HepG2 (cell line): ENCODE data around the gene ABCD1. TPM values are rescaled to one million over a fixed set of nuclear protein-coding genes. Genes with fewer than 3 reads are reported as not detected.
A peak's percentile ranks its signal among the peaks of the same experiment; 100 is the strongest.

Experiments
- ATF6 ChIP-seq: sonication (generic); formaldehyde crosslinking; conservative IDR thresholded peaks from 2 replicates; pipeline ENCODE4 v1.4.0; 2020; ENCODE audit warnings: missing genetic modification reagents
- ATM ChIP-seq: fragments of 450-650 bp; IDR thresholded peaks from 2 replicates; pipeline ENCODE4 v1.7.1; 2017; ENCODE audit warnings: mild to moderate bottlenecking, borderline replicate concordance
- CENPX ChIP-seq: sonication (generic); formaldehyde crosslinking; IDR thresholded peaks from 2 replicates; pipeline ENCODE4 v1.9.0; 2021; ENCODE audit warnings: mild to moderate bottlenecking, missing genetic modification reagents, moderate library complexity
- FOXP1 ChIP-seq, 2 experiments: fragments of 450-650 bp in 1 of 2; IDR thresholded peaks; 2 replicates each; pipeline ENCODE4 v1.6.1; 2017 to 2018; ENCODE audit warnings: antibody characterized with exemption in 1 of 2
- IKZF5 ChIP-seq: IDR thresholded peaks from 2 replicates; pipeline ENCODE4 v1.6.1; 2018; ENCODE audit warnings: missing genetic modification reagents, mild to moderate bottlenecking, missing compliant biosample characterization
- KDM4B ChIP-seq: sonication (generic); formaldehyde crosslinking; IDR thresholded peaks from 2 replicates; pipeline ENCODE4 v1.4.0; 2020; ENCODE audit warnings: missing genetic modification reagents
- MAZ ChIP-seq, 2 experiments: sonication (generic) in 1 of 2; formaldehyde crosslinking in 1 of 2; IDR thresholded peaks; 2 replicates each; pipeline versions ENCODE4 v1.5.0 to v1.6.1; 2012 to 2020; ENCODE audit warnings: low read depth in 2 of 2, mild to moderate bottlenecking in 2 of 2, borderline replicate concordance in 1 of 2, improper control_type of control experiment in 1 of 2, low read length in 1 of 2, missing genetic modification reagents in 1 of 2, moderate library complexity in 1 of 2
- MLXIP ChIP-seq: sonication (generic); formaldehyde crosslinking; IDR thresholded peaks from 2 replicates; pipeline ENCODE4 v1.9.0; 2021; ENCODE audit warnings: missing genetic modification reagents, borderline replicate concordance
- MNT ChIP-seq: fragments of 450-650 bp; IDR thresholded peaks from 2 replicates; pipeline ENCODE4 v1.6.1; 2016
- NAIF1 ChIP-seq: sonication (generic); formaldehyde crosslinking; IDR thresholded peaks from 2 replicates; pipeline ENCODE4 v1.5.0; 2020; ENCODE audit warnings: mild to moderate bottlenecking, missing genetic modification reagents, borderline replicate concordance
- ZNF234 ChIP-seq: sonication (generic); formaldehyde crosslinking; conservative IDR thresholded peaks from 2 replicates; pipeline ENCODE4 v1.5.1; 2020; ENCODE audit warnings: mild to moderate bottlenecking, missing genetic modification reagents
- ZNF530 ChIP-seq: sonication (generic); formaldehyde crosslinking; IDR thresholded peaks from 2 replicates; pipeline ENCODE4 v1.5.0; 2020; ENCODE audit warnings: low read depth, mild to moderate bottlenecking, missing genetic modification reagents
- ZNF598 ChIP-seq: sonication (generic); formaldehyde crosslinking; IDR thresholded peaks from 2 replicates; pipeline ENCODE4 v1.5.1; 2020; ENCODE audit warnings: mild to moderate bottlenecking, missing genetic modification reagents, borderline replicate concordance
- ZNF75D ChIP-seq: sonication (generic); formaldehyde crosslinking; IDR thresholded peaks from 2 replicates; pipeline ENCODE4 v1.8.1; 2023; ENCODE audit warnings: missing genetic modification reagents, mild to moderate bottlenecking, borderline replicate concordance
- polyA plus RNA-seq, 8 experiments: library from polyadenylated mRNA; depleted of rRNA in 3 of 8; stranded (reverse) in 7 of 8; unstranded in 1 of 8; fragments of >200 nt; fragmentation: Illumina TruSeq in 4 of 8; extraction: Trizol in 4 of 8; gene quantifications; 2 replicates each; pipeline versions ENCODE4 v1.2.1 to v1.2.3, GENCODE V29; 2011 to 2016; ENCODE audit warnings: low read depth in 4 of 8, missing spikeins in 1 of 8, mixed read lengths in 1 of 8; ENCODE audit not compliant: insufficient read depth in 1 of 8
- total RNA-seq, 5 experiments: library from RNA; depleted of rRNA; stranded (reverse); fragments of >200 nt; fragmentation: Illumina TruSeq; extraction: Trizol; gene quantifications; 2 replicates each; pipeline ENCODE4 v1.2.3, GENCODE V29; 2016; ENCODE audit warnings: low read depth in 1 of 5
- TF ChIP-seq, protein P1 (sequence below): IDR thresholded peaks from 2 replicates; pipeline ENCODE4 v1.6.1; 2016; ENCODE audit warnings: mild to moderate bottlenecking, missing biosample characterization, missing genetic modification reagents
- TF ChIP-seq, protein P2 (sequence below): IDR thresholded peaks from 2 replicates; pipeline ENCODE4 v1.6.1; 2016; ENCODE audit warnings: low read depth, control low read depth
- TF ChIP-seq, protein P3 (sequence below): sonication (generic); formaldehyde crosslinking; IDR thresholded peaks from 2 replicates; pipeline ENCODE4 v1.8.0; 2022; ENCODE audit warnings: mild to moderate bottlenecking, missing genetic modification reagents, borderline replicate concordance

ABCD1 gene
- total and polyA plus RNA-seq, 2 of the 13 experiments (the other 11 are each of a cell fraction or from before 2014, with no cell fraction given), result 11.4 to 15.9 TPM

DNA sequence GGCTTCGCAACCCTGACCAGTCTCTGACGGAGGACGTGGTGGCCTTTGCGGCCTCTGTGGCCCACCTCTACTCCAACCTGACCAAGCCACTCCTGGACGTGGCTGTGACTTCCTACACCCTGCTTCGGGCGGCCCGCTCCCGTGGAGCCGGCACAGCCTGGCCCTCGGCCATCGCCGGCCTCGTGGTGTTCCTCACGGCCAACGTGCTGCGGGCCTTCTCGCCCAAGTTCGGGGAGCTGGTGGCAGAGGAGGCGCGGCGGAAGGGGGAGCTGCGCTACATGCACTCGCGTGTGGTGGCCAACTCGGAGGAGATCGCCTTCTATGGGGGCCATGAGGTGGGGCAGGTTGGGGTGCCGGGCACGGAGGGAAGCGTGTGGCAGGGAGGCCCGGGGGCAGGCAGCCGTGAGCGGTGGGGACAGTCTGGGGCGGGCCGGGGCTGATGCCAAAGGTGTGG, 1.2 kb downstream of the ABCD1 start (continued):
- TF ChIP-seq, protein P1, sequence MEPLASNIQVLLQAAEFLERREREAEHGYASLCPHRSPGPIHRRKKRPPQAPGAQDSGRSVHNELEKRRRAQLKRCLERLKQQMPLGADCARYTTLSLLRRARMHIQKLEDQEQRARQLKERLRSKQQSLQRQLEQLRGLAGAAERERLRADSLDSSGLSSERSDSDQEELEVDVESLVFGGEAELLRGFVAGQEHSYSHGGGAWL, result 0 out of 2 replicates have a peak, but pooled peaks have one; percentile 9
- TF ChIP-seq MLXIP (CRISPR knock-in tag), result no peak
- TF ChIP-seq ATM, result no peak
- TF ChIP-seq MAZ (IDR thresholded peaks at IDR 0.05; ENCODE audit: borderline replicate concordance, low read depth, low read length), result no peak
- TF ChIP-seq MAZ (CRISPR knock-in tag; IDR thresholded peaks at IDR 0.05; ENCODE audit: low read depth), result 0 out of 2 replicates have a peak, but pooled peaks have one; percentile 12
- TF ChIP-seq, protein P2, sequence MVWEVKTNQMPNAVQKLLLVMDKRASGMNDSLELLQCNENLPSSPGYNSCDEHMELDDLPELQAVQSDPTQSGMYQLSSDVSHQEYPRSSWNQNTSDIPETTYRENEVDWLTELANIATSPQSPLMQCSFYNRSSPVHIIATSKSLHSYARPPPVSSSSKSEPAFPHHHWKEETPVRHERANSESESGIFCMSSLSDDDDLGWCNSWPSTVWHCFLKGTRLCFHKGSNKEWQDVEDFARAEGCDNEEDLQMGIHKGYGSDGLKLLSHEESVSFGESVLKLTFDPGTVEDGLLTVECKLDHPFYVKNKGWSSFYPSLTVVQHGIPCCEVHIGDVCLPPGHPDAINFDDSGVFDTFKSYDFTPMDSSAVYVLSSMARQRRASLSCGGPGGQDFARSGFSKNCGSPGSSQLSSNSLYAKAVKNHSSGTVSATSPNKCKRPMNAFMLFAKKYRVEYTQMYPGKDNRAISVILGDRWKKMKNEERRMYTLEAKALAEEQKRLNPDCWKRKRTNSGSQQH (CRISPR knock-in tag), result 0 out of 2 replicates have a peak, but pooled peaks have one; percentile 10
- peak; percentile 50 for TF ChIP-seq MNT
- no peak for TF ChIP-seq ZNF598
- TF ChIP-seq ATF6 (CRISPR knock-in tag), result no peak
- no peak for TF ChIP-seq ZNF75D (CRISPR knock-in tag)
- no peak for TF ChIP-seq FOXP1 (IDR thresholded peaks at IDR 0.05)
- no peak for TF ChIP-seq FOXP1 (CRISPR knock-in tag; IDR thresholded peaks at IDR 0.05)
- no peak for TF ChIP-seq ZNF530 (CRISPR knock-in tag)
- TF ChIP-seq IKZF5 (CRISPR knock-in tag), result no peak
- TF ChIP-seq NAIF1 (CRISPR knock-in tag), result no peak
- TF ChIP-seq, protein P3, sequence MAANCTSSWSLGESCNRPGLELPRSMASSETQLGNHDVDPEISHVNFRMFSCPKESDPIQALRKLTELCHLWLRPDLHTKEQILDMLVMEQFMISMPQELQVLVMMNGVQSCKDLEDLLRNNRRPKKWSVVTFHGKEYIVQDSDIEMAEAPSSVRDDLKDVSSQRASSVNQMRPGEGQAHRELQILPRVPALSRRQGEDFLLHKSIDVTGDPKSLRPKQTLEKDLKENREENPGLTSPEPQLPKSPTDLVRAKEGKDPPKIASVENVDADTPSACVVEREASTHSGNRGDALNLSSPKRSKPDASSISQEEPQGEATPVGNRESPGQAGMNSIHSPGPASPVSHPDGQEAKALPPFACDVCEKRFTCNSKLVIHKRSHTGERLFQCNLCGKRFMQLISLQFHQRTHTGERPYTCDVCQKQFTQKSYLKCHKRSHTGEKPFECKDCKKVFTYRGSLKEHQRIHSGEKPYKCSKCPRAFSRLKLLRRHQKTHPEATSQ (CRISPR knock-in tag), result no peak
- TF ChIP-seq CENPX (CRISPR knock-in tag), result no peak
- no peak for TF ChIP-seq KDM4B
- TF ChIP-seq ZNF234 (CRISPR knock-in tag), result no peak
